DMS114 treated with DMSO at 0.1 percent for 48 hours (cell line): ENCODE results near the gene ANKLE2.
A peak's percentile ranks its signal among the peaks of the same experiment; 100 is the strongest.
"Not testable (repeated sequence)": the region's sequence is repeated elsewhere in the genome, so short reads cannot be mapped to it uniquely, and the experiment has no call there.

Source experiments
- DNase-seq: peaks from one replicate; lab custom pipeline; 2025; ENCODE audit not compliant: unreplicated experiment; lab: John Stamatoyannopoulos, UW

Gene ANKLE2

GRCh38 chr12:132720606-132721345, 40.9 kb downstream of the ANKLE2 start:
- DNase-seq: no peak

DNA sequence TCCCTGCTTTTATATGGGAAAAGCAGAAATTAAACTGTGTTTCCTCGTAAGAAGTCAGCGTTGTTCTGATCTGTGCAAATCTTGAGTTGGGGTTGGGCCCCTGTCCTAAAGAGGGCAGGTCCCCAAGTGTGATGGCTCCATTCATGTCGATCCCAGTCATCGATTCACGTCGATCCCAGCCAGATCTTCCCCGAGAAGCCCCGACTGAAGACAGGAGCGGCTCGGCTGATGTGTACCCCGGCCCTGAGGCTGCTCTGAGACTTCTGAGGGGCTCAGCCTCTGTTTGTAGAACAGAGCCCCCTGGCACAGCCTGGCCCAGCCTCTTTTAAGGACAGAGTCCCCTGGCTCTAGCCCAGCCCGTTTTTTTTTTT, 41.7 kb downstream of the ANKLE2 start:
- no peak for DNase-seq

DNA sequence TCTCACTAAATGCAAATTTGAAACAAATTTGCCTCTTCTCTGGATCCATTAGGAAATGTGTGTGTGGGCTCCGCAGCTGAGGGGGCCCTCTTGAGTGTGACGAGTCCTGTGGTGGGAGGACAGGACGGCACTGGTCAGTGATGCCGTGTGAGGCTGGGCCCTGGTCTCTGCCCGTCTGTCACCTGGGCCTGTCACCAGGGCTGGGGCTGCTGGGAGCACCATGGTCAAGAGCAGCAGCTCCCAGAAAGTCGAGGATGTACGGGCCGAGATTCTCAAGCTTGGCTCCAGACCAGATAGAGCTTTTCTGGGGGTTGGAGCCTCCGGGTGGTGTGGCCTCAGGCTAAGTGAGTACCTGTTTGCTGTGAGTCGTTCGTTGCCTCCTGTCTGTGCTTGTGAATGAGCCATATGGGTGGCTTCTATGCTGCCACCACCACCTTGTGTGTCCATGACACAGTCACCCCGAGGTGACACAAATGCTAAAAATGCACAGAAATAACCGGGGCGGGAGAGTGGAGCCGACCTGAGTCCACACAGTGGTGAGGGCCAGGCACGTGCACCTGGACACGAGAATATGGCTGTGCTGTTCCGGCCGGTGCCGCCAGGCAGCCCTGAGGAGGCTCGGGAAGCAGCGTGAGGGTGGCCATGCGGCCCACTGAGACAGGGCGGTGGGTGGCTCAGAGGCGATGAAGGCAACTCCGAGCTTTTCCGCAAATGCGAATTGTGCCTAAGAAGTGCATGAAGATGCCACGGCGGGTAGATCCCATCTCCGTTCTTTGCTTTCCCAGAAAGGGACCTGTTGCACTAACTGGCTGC, 42.3 kb downstream of the ANKLE2 start:
- no peak for DNase-seq

DNA sequence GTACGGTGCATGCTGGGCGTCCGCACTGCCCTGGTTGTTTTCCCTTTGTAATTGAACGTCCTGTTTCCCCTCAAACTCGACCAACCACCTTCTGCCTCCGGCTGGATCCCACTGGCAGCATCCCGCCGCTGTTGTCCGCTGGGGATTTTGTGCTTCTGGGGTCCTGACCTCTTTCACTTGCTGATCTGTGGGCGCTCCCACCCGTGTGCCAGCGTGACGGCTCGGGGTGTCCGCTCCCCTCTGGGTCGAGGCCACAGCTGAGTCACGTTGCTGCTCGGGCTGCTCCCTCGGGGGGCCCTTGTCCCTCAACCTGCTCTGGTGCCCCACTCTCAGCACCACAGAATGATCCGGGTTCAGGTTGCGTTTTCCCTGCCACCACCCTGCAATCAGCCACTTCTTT, 43.0 kb downstream of the ANKLE2 start:
- no peak for DNase-seq

GRCh38 chr12:132717531-132718387, 43.9 kb downstream of the ANKLE2 start:
- no peak for DNase-seq

- DNase-seq: no peak
These were observed 44.6 kb downstream of the ANKLE2 start for GRCh38 chr12:132717011-132717410.

GRCh38 chr12:132716356-132716755, 45.3 kb downstream of the ANKLE2 start:
- no peak for DNase-seq

- DNase-seq: no peak
These were observed 45.8 kb downstream of the ANKLE2 start for GRCh38 chr12:132715874-132716273.

DNA sequence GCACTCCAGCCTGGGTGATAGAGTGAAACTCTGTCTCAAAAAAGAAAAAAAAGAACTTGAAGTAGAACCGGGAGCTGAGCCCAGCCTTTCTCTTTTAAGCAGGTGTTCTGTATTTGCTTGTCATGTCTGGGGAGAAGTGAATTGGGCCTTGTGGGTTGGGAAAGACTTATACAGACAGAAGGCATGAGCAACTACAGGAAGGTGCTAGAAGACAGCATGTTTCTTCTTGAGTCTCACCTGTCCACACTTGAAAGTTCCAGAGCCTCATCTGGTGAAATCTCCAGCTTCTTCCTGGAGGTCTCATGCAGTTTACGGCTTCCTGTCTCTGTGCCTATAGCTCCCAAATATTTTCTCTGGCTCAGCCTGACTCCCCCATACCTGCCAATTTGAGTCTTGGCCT, 48.5 kb downstream of the ANKLE2 start:
- no peak for DNase-seq

- DNase-seq: no peak
These were observed 50.4 kb downstream of the ANKLE2 start for GRCh38 chr12:132711080-132711843.

- DNase-seq: peak; percentile 61
These were observed 51.1 kb downstream of the ANKLE2 start, which contains the start of gene PGAM5 for GRCh38 chr12:132710405-132711079. PGAM5 (plus strand) TSS chr12:132710842; CDS start chr12:132710877, 35 bp downstream.

DNA sequence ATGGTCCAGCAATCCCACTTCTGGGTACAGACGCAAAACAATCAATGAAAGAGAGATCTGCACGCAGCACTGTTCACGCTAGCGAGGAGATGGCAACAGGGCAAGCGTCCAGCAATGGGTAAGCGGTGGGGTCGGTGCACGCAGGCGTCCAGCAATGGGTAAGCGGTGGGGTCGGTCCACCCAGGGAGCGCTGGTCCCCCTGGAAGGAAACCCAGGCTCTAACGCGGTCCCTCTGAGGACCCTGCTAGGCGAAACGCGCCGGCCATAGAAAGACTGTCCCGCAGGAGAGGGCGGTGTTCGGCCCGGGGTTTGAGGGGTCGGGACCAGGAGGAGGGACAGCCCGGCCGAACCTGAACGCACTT, 51.6 kb downstream of the ANKLE2 start:
- DNase-seq: no peak

GRCh38 chr12:132708150-132708549, 53.5 kb downstream of the ANKLE2 start:
- no peak for DNase-seq

DNA sequence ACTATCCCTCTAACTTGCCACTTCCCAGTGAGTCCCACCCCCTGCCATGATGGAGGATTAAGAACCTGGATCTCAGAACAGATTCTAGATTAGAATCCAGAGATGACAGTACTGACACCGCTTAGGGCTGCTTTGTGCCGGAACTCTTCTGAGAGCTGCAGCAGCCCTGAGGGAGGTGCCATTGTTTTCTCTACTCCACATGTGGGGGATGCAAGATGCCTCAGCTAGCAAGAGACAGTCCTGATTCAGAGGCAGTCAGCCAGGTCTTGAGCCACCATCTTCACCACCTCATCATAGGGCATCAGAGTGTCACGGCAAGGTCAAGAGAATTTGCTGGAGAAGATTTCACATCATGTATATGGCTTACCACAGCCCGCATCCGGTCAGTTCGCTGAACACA, 54.4 kb downstream of the ANKLE2 start:
- DNase-seq: no peak

GRCh38 chr12:132703641-132704040, 58.0 kb downstream of the ANKLE2 start:
- DNase-seq: no peak

DNA sequence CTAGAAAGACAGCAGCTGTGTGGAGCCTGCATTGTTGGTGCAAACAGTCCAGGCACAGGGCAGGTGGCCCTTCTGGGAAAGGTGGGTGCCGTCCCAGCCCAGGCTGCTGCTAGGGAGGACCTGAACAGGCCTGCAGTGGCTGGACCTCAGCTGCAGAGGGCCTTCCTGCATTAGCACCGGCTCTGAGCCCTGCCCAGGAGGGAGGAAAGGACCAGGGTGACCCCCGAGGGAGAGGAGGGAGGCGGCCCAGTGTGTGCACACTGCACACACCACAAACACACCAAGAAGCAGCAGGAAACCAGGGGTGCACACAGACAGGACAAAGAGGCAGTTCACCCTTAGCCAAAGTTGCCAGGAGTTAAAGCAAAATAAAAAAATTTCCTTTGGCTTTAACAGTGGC, 59.0 kb downstream of the ANKLE2 start:
- no peak for DNase-seq

- DNase-seq: no peak
These were observed 61.3 kb downstream of the ANKLE2 start for GRCh38 chr12:132700212-132700822.

GRCh38 chr12:132698341-132698740, 63.3 kb downstream of the ANKLE2 start:
- no peak for DNase-seq

- no peak for DNase-seq
These were observed 66.2 kb downstream of the ANKLE2 start for GRCh38 chr12:132695431-132695830.

DNA sequence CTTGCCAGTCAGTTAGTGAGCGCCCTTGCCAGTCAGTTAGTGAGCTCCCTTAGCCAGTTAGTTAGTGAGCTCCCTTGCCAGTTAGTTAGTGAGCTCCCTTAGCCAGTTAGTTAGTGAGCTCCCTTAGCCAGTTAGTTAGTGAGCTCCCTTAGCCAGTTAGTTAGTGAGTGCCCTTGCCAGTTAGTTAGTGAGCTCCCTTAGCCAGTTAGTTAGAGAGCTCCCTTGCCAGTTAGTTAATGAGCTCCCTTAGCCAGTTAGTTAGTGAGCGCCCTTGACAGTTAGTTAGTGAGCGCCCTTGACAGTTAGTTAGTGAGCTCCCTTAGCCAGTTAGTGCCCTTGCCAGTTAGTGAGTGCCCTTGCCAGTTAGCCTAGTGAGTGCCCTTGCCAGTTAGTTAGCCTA, 66.7 kb downstream of the ANKLE2 start:
- DNase-seq: not testable (repeated sequence)
